Gastrocnemius medialis (tissue), 4 donors: Measurements from ENCODE around the gene ETS2. TPM values are rescaled to one million over a fixed set of nuclear protein-coding genes. Genes with fewer than 3 reads are reported as not detected.
A peak's percentile ranks its signal among the peaks of the same experiment; 100 is the strongest.

Source experiments
- ATAC-seq, 2 donors: fragments of 150-250 bp; one replicate each; pipeline ENCODE4 v1.9.1; 2016
- DNase-seq, 2 donors: peaks; one replicate each; pipeline ENCODE4 v3.0.0-alpha.2; 2019
- H3K27ac ChIP-seq, 4 donors: fragments of 200-600 bp; sonication (generic); 1 replicate in 1 of 4; 2 replicates in 3 of 4; pipeline ENCODE4 v1.5.1; 2016 to 2018; ENCODE audit warnings: mild to moderate bottlenecking in 2 of 4, moderate library complexity in 1 of 4
- H3K27me3 ChIP-seq, 3 donors: fragments of 200-600 bp; sonication (generic) in 2 of 3; 1 replicate in 1 of 3; 2 replicates in 2 of 3; pipeline versions ENCODE4 v1.5.1 to v1.6.0; 2016 to 2019; ENCODE audit warnings: mild to moderate bottlenecking in 1 of 3, moderate library complexity in 1 of 3
- H3K36me3 ChIP-seq, 2 donors: fragments of 200-600 bp; sonication (generic) in 1 of 2; one replicate each; pipeline ENCODE4 v1.5.1; 2017 to 2018
- H3K4me1 ChIP-seq, 2 donors: fragments of 200-600 bp; sonication (generic) in 1 of 2; one replicate each; pipeline ENCODE4 v1.5.1; 2016 to 2017; ENCODE audit warnings: mild to moderate bottlenecking in 2 of 2
- H3K4me3 ChIP-seq, 4 donors: fragments of 200-600 bp; sonication (generic) in 3 of 4; 1 replicate in 1 of 4; 2 replicates in 3 of 4; pipeline ENCODE4 v1.5.1; 2016 to 2019; ENCODE audit warnings: mild to moderate bottlenecking in 2 of 4
- H3K9me3 ChIP-seq, 3 donors: fragments of 200-600 bp; sonication (generic) in 2 of 3; 1 replicate in 1 of 3; 2 replicates in 2 of 3; pipeline ENCODE4 v1.5.1; 2016 to 2019
- POLR2A ChIP-seq, 2 donors: fragments of 450-650 bp; IDR thresholded peaks; one replicate each; pipeline ENCODE4 v1.6.1; 2017; ENCODE audit warnings: antibody characterized with exemption in 2 of 2, mild to moderate bottlenecking in 2 of 2, moderate library complexity in 2 of 2
- in situ Hi-C, 4 donors: fragments of 200-750 bp; cut with MboI; loops; one replicate each; pipeline versions ENCODE4 v1.15.0 to v1.8.0; 2017; ENCODE audit warnings: low sequenced_read_pairs in 4 of 4
- intact Hi-C: fragments of 100-400 bp; cut with DNase I; formaldehyde crosslinking; loops from one replicate; pipeline ENCODE4 v1.15.1; 2023; ENCODE audit warnings: low total_unique reads
- total RNA-seq, 4 donors: library from RNA; depleted of rRNA; stranded (reverse); fragments of >200 nt; gene quantifications; one replicate each; pipeline versions ENCODE4 v1.1.0 to v1.2.3, GENCODE V29; 2016
- TF ChIP-seq, protein P1 (sequence below), 5 experiments: fragments of 450-650 bp in 3 of 5; fragments of 200-600 bp in 2 of 5; sonication (generic) in 2 of 5; IDR thresholded peaks in 4 of 5; conservative IDR thresholded peaks in 1 of 5; 1 replicate in 4 of 5; 2 replicates in 1 of 5; pipeline ENCODE4 v1.5.1; 2016 to 2019; ENCODE audit warnings: antibody characterized with exemption in 5 of 5, mild to moderate bottlenecking in 3 of 5, moderate library complexity in 3 of 5

The ETS2 gene
- total RNA-seq, 4 donors from 2014 or later, result 51.5 to 136 (median 59.3) TPM

DNA sequence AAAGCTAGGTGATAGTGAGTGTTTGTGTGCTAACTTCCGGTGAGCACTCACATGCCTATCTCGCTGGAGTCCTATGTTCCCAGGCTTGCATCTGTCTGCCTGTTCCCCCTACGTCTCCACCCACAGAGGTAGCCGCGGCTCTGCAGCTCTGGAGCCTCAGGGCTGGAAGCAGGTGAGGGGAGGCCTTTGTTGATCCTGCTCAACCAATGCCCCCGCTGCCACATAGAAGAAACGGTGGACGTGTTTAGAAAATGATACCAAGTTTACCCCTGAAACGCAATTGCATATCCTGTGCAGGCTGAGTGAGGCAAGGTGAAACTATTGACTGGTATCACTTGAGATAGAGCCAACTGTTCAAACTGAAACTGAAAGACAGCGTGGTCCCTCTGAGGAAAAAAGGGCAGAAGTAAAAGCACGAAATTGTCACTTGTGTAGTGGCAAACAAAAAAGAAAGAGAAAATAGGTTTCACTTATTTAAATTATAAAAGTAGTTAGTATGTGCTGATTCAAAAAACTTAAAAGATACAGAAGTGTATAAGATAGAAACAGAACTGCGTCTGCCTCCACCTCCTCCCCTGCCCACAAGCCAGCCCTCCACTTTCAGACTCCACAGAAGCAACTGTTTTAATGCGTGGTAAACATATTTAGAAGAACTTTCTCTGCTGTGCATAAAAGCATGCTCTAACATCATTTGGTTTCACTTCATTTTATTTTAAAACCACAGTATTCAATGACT, 38.6 kb upstream of the ETS2 start:
- in situ Hi-C loops (no loop called here), intact Hi-C loops (no loop called here)
- TF ChIP-seq, protein P1, sequence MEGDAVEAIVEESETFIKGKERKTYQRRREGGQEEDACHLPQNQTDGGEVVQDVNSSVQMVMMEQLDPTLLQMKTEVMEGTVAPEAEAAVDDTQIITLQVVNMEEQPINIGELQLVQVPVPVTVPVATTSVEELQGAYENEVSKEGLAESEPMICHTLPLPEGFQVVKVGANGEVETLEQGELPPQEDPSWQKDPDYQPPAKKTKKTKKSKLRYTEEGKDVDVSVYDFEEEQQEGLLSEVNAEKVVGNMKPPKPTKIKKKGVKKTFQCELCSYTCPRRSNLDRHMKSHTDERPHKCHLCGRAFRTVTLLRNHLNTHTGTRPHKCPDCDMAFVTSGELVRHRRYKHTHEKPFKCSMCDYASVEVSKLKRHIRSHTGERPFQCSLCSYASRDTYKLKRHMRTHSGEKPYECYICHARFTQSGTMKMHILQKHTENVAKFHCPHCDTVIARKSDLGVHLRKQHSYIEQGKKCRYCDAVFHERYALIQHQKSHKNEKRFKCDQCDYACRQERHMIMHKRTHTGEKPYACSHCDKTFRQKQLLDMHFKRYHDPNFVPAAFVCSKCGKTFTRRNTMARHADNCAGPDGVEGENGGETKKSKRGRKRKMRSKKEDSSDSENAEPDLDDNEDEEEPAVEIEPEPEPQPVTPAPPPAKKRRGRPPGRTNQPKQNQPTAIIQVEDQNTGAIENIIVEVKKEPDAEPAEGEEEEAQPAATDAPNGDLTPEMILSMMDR (IDR thresholded peaks at IDR 0.05 in 4 of 5, conservative IDR thresholded peaks at IDR 0.05 in 1 of 5), result no peak
- no peak for TF ChIP-seq POLR2A (IDR thresholded peaks at IDR 0.05)
- ATAC-seq, result no peak
- H3K4me3 ChIP-seq, result peak overlapping the region in 3 of 4 donors; percentile 2 to 32 (median 16)
- no peaks in the 10 kb centered on the region for H3K9me3 ChIP-seq
- no peaks in the 10 kb centered on the region for H3K27me3 ChIP-seq
- no peaks in the 10 kb centered on the region for H3K36me3 ChIP-seq
- no peak overlapping the region for H3K27ac ChIP-seq
- H3K4me1 ChIP-seq, result no peaks in the 10 kb centered on the region
- no peak for DNase-seq

DNA sequence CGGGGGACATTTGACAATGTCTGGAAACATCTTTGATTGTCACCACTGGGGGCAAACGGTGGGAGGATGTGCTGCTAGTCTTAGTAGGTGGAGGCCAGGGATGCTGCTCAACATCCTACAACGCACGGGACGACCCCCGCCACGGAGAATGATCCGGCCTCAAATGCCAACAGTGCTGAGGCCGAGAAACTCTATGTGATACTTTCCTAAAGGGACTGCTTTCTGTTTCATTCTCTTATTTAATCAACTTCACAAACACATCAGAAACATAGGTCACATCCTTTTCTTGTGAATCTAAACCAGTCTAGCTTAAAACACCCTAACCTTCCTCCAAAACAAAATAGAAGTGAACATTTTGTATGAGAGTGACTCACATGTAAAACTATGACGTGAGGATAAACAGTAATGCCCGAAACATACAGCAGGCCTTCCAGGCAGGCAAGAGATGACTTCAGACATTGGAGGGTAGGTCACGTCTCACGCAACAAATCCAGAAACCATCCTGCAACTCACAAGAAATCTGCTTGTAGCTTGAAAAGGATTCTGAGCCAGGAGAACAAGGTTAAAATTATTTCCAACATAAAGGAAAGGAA, 37.2 kb upstream of the ETS2 start:
- in situ Hi-C loops (no loop called here), intact Hi-C loops (no loop called here)
- no peaks in the 10 kb centered on the region for H3K9me3 ChIP-seq
- H3K4me3 ChIP-seq, result no peak overlapping the region
- H3K4me1 ChIP-seq, result no peaks in the 10 kb centered on the region
- DNase-seq, result no peak
- H3K27me3 ChIP-seq, result no peaks in the 10 kb centered on the region
- TF ChIP-seq, protein P1 (IDR thresholded peaks at IDR 0.05 in 4 of 5, conservative IDR thresholded peaks at IDR 0.05 in 1 of 5), result no peak
- no peak for TF ChIP-seq POLR2A (IDR thresholded peaks at IDR 0.05)
- no peaks in the 10 kb centered on the region for H3K36me3 ChIP-seq
- no peak overlapping the region for H3K27ac ChIP-seq
- ATAC-seq, result no peak

DNA sequence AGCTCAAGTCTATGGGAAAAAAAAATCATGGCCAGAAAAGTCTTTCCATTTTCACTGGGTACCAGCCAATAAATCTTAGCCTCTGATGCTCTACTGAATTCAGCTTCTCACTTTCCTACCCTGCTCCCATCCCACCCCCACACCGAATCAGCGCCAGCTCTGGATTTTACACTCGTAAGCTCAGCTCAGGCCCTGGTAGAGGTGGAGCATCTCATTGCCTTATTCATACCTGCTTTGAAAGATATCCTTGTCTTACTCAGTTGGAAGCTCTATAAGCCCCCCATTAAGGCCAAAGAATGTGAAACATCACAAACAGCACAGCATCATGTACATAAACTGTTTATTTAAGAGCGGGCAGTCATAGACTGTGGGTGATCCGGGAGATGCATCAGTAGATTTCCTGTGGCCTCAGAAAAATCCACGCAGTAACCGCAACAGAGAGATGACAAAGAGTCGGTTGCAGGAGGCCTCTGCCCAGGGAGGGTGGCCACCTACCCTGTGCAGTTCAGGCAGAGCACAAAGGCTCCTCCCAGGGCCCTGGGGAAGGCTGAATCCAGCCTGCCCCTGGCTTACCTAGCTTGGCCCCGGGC, 36.4 kb upstream of the ETS2 start:
- ATAC-seq (no peak), DNase-seq (no peak)
- Histone ChIP-seq H3K4me3 (no peak overlapping the region), H3K27me3 (no peaks in the 10 kb centered on the region), H3K9me3 (no peaks in the 10 kb centered on the region), H3K27ac (no peak overlapping the region), H3K4me1 (no peaks in the 10 kb centered on the region), H3K36me3 (no peaks in the 10 kb centered on the region)
- in situ Hi-C loops (no loop called here), intact Hi-C loops (no loop called here)
- TF ChIP-seq, protein P1 (IDR thresholded peaks at IDR 0.05 in 4 of 5, conservative IDR thresholded peaks at IDR 0.05 in 1 of 5), result no peak
- no peak for TF ChIP-seq POLR2A (IDR thresholded peaks at IDR 0.05)

DNA sequence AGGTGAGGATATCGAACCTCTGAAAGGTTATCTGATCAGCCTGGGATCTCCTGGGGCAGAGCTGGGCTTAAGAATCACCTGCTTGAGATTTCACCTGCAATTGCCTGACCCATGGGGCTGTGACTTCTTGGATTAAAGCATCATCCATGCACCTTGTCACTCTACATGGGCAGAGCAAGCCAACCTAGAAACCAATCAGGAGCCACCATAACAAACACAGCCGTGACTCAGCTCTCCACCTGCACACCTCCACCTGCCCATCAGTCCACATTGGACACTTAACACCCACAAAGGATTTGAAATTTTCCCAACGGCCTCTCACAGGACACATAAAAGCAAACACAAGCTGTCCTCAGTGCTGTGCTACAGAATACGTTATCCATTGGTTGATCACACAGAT, 35.1 kb upstream of the ETS2 start:
- no peak for TF ChIP-seq POLR2A (IDR thresholded peaks at IDR 0.05)
- TF ChIP-seq, protein P1 (IDR thresholded peaks at IDR 0.05 in 4 of 5, conservative IDR thresholded peaks at IDR 0.05 in 1 of 5), result no peak
- H3K27me3 ChIP-seq, result no peaks in the 10 kb centered on the region
- no peak overlapping the region for H3K4me3 ChIP-seq
- ATAC-seq (no peak), DNase-seq (no peak)
- no peaks in the 10 kb centered on the region for H3K9me3 ChIP-seq
- no peaks in the 10 kb centered on the region for H3K4me1 ChIP-seq
- intact Hi-C loops, result no loop called here
- no peaks in the 10 kb centered on the region for H3K36me3 ChIP-seq
- no peak overlapping the region for H3K27ac ChIP-seq
- in situ Hi-C loops, result no loop called here
